Endodermal cell (in vitro differentiated cells): ENCODE data around the gene SOCS3. TPM values are rescaled to one million over a fixed set of nuclear protein-coding genes. Genes with fewer than 3 reads are reported as not detected.

Source experiments
- DNase-seq: peaks from one replicate; pipeline ENCODE4 v3.0.0-alpha.2; 2017
- H3K27ac ChIP-seq: 2 replicates; pipeline ENCODE4 v1.5.1; 2013; ENCODE audit warnings: mild to moderate bottlenecking, low read depth, low read length, moderate library complexity
- H3K27me3 ChIP-seq: 2 replicates; pipeline ENCODE4 v1.6.1; 2013; ENCODE audit warnings: mild to moderate bottlenecking, low read length, moderate library complexity; ENCODE audit not compliant: insufficient read depth, control insufficient read depth, poor library complexity, severe bottlenecking
- H3K36me3 ChIP-seq: 2 replicates; pipeline ENCODE4 v1.7.0; 2013; ENCODE audit warnings: mild to moderate bottlenecking, low read length, moderate library complexity; ENCODE audit not compliant: control insufficient read depth, insufficient read depth
- H3K4me1 ChIP-seq: one replicate; pipeline ENCODE4 v1.7.0; 2013; ENCODE audit warnings: low read length; ENCODE audit not compliant: control insufficient read depth, insufficient read depth
- H3K4me3 ChIP-seq: 2 replicates; pipeline ENCODE4 v1.5.1; 2013; ENCODE audit warnings: mild to moderate bottlenecking, low read length, moderate library complexity
- H3K9ac ChIP-seq: 2 replicates; pipeline ENCODE4 v1.6.1; 2013; ENCODE audit warnings: mild to moderate bottlenecking, low read length, moderate library complexity; ENCODE audit not compliant: poor library complexity, severe bottlenecking; ENCODE audit errors: extremely low read depth
- H3K9me3 ChIP-seq: 2 replicates; pipeline ENCODE4 v1.6.1; 2013; ENCODE audit warnings: mild to moderate bottlenecking, low read length, moderate library complexity; ENCODE audit not compliant: control insufficient read depth
- H3K27ac Mint-ChIP-seq: 2 replicates; pipeline ENCODE4 v1.8.0; 2020; ENCODE audit warnings: mixed read lengths
- H3K27me3 Mint-ChIP-seq: 2 replicates; pipeline ENCODE4 v1.8.0; 2021; ENCODE audit warnings: mild to moderate bottlenecking, mixed read lengths; ENCODE audit not compliant: insufficient read depth
- H3K36me3 Mint-ChIP-seq: 2 replicates; pipeline ENCODE4 v1.8.0; 2020; ENCODE audit warnings: low read depth, mixed read lengths
- H3K4me1 Mint-ChIP-seq: 2 replicates; pipeline ENCODE4 v1.8.0; 2020; ENCODE audit warnings: mixed read lengths
- H3K4me3 Mint-ChIP-seq: 2 replicates; pipeline ENCODE4 v1.8.0; 2020; ENCODE audit warnings: mild to moderate bottlenecking, moderate library complexity, mixed read lengths
- H3K9me3 Mint-ChIP-seq: 2 replicates; pipeline ENCODE4 v1.8.0; 2020; ENCODE audit warnings: mild to moderate bottlenecking, mixed read lengths
- WGBS, 2 experiments: methylation state at CpG; one replicate each; pipeline versions ENCODE4 v1.1.5 to v1.1.7; 2013; ENCODE audit warnings: missing lambda C conversion rate in 2 of 2, mixed read lengths in 1 of 2; ENCODE audit not compliant: insufficient coverage in 1 of 2, insufficient read length in 1 of 2; 5-methylcytosine and 5-hydroxymethylcytosine counted together
- total RNA-seq, 2 donors: library from RNA; stranded (reverse); fragmentation: NEBNext Ultra II Directional in 1 of 2; extraction: Animal tissue kit (Norgen Biotek cat#: 25700) in 1 of 2; gene quantifications; 2 replicates in 1 of 2; 3 replicates in 1 of 2; pipeline ENCODE4 v1.2.1, GENCODE V29; 2021
- TF ChIP-seq, protein P1 (sequence below): fragments of 200-600 bp; sonication (generic); conservative IDR thresholded peaks from 2 replicates; pipeline ENCODE4 v1.5.0; 2021; ENCODE audit warnings: antibody characterized with exemption, mild to moderate bottlenecking

Gene SOCS3
- total RNA-seq, 2 donors from 2014 or later: 54.2 to 75.3 TPM

GRCh38 chr17:78398390-78398789 is 38.5 kb upstream of the SOCS3 start:
- H3K27me3 ChIP-seq: no peaks in the 10 kb centered on the region
- no peak overlapping the region for H3K4me3 ChIP-seq
- TF ChIP-seq, protein P1, sequence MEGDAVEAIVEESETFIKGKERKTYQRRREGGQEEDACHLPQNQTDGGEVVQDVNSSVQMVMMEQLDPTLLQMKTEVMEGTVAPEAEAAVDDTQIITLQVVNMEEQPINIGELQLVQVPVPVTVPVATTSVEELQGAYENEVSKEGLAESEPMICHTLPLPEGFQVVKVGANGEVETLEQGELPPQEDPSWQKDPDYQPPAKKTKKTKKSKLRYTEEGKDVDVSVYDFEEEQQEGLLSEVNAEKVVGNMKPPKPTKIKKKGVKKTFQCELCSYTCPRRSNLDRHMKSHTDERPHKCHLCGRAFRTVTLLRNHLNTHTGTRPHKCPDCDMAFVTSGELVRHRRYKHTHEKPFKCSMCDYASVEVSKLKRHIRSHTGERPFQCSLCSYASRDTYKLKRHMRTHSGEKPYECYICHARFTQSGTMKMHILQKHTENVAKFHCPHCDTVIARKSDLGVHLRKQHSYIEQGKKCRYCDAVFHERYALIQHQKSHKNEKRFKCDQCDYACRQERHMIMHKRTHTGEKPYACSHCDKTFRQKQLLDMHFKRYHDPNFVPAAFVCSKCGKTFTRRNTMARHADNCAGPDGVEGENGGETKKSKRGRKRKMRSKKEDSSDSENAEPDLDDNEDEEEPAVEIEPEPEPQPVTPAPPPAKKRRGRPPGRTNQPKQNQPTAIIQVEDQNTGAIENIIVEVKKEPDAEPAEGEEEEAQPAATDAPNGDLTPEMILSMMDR: no peak
- peaks cover 83% of the 10 kb centered on the region for H3K36me3 Mint-ChIP-seq
- H3K4me1 Mint-ChIP-seq: peaks cover 2% of the 10 kb centered on the region
- no peaks in the 10 kb centered on the region for H3K27me3 Mint-ChIP-seq
- H3K9me3 Mint-ChIP-seq: no peaks in the 10 kb centered on the region
- peaks cover 84% of the 10 kb centered on the region for H3K36me3 ChIP-seq
- no peak for DNase-seq
- no peaks in the 10 kb centered on the region for H3K4me1 ChIP-seq
- no peaks in the 10 kb centered on the region for H3K9me3 ChIP-seq
- no peak overlapping the region for H3K4me3 Mint-ChIP-seq
- H3K27ac ChIP-seq: no peak overlapping the region
- H3K9ac ChIP-seq: no peak overlapping the region
- WGBS, 2 experiments: 97 to 100% methylated on average over 3 of the region's 3 CpGs
- H3K27ac Mint-ChIP-seq: no peak overlapping the region

- H3K4me3 ChIP-seq: no peak overlapping the region
- WGBS, 2 experiments: 75 to 80% methylated on average over 5 to 13 of the region's 13 CpGs
- H3K4me1 Mint-ChIP-seq: peaks cover 2% of the 10 kb centered on the region
- peaks cover 79% of the 10 kb centered on the region for H3K36me3 Mint-ChIP-seq
- H3K27ac ChIP-seq: no peak overlapping the region
- H3K4me3 Mint-ChIP-seq: no peak overlapping the region
- no peaks in the 10 kb centered on the region for H3K4me1 ChIP-seq
- H3K9me3 ChIP-seq: no peaks in the 10 kb centered on the region
- TF ChIP-seq, protein P1: no peak
- H3K27ac Mint-ChIP-seq: peak overlapping the region; percentile 77
- H3K9ac ChIP-seq: no peak overlapping the region
- H3K27me3 ChIP-seq: no peaks in the 10 kb centered on the region
- H3K9me3 Mint-ChIP-seq: no peaks in the 10 kb centered on the region
- DNase-seq: no peak
- H3K27me3 Mint-ChIP-seq: no peaks in the 10 kb centered on the region
- peaks cover 82% of the 10 kb centered on the region for H3K36me3 ChIP-seq
Observed at GRCh38 chr17:78397681-78398101, 37.8 kb upstream of the SOCS3 start.

GRCh38 chr17:78396441-78397337 is 36.8 kb upstream of the SOCS3 start:
- no peak overlapping the region for H3K27ac Mint-ChIP-seq
- no peaks in the 10 kb centered on the region for H3K4me1 ChIP-seq
- no peaks in the 10 kb centered on the region for H3K27me3 ChIP-seq
- H3K9ac ChIP-seq: no peak overlapping the region
- peaks cover 9% of the 10 kb centered on the region for H3K4me1 Mint-ChIP-seq
- no peaks in the 10 kb centered on the region for H3K27me3 Mint-ChIP-seq
- H3K36me3 Mint-ChIP-seq: peaks cover 80% of the 10 kb centered on the region
- WGBS, 2 experiments: 88 to 95% methylated on average over 4 to 14 of the region's 14 CpGs
- H3K9me3 ChIP-seq: no peaks in the 10 kb centered on the region
- no peak overlapping the region for H3K27ac ChIP-seq
- H3K36me3 ChIP-seq: peaks cover 84% of the 10 kb centered on the region
- no peaks in the 10 kb centered on the region for H3K9me3 Mint-ChIP-seq
- DNase-seq: no peak
- H3K4me3 Mint-ChIP-seq: no peak overlapping the region
- TF ChIP-seq, protein P1: no peak
- no peak overlapping the region for H3K4me3 ChIP-seq
